Nephron (organoid): ENCODE measurements around the gene SULF2.
"Not testable (repeated sequence)": the region's sequence is repeated elsewhere in the genome, so short reads cannot be mapped to it uniquely, and the experiment has no call there.

Source experiments
- H3K27ac Mint-ChIP-seq, 3 experiments: 2 replicates each; pipeline ENCODE4 v1.8.0; 2020; ENCODE audit warnings: mixed read lengths in 3 of 3, mild to moderate bottlenecking in 2 of 3, moderate library complexity in 1 of 3
- H3K27me3 Mint-ChIP-seq: 2 replicates; pipeline ENCODE4 v1.8.0; 2021; ENCODE audit warnings: low read depth, mild to moderate bottlenecking, moderate library complexity, mixed read lengths
- H3K36me3 Mint-ChIP-seq: 2 replicates; pipeline ENCODE4 v1.8.0; 2020; ENCODE audit warnings: low read depth, mixed read lengths
- H3K4me1 Mint-ChIP-seq: 2 replicates; pipeline ENCODE4 v1.8.0; 2020; ENCODE audit warnings: mixed read lengths
- H3K4me3 Mint-ChIP-seq, 3 experiments: 2 replicates each; pipeline ENCODE4 v1.8.0; 2020; ENCODE audit warnings: mild to moderate bottlenecking in 3 of 3, mixed read lengths in 3 of 3, moderate library complexity in 2 of 3
- H3K9me3 Mint-ChIP-seq: 2 replicates; pipeline ENCODE4 v1.8.0; 2020; ENCODE audit warnings: mixed read lengths
- CTCF ChIP-seq, 3 experiments: fragments of 200-600 bp; sonication (generic); IDR thresholded peaks; one replicate each; pipeline ENCODE4 v1.5.0; 2021; ENCODE audit warnings: antibody characterized with exemption in 3 of 3; ENCODE audit not compliant: unreplicated experiment in 3 of 3

SULF2 gene

DNA sequence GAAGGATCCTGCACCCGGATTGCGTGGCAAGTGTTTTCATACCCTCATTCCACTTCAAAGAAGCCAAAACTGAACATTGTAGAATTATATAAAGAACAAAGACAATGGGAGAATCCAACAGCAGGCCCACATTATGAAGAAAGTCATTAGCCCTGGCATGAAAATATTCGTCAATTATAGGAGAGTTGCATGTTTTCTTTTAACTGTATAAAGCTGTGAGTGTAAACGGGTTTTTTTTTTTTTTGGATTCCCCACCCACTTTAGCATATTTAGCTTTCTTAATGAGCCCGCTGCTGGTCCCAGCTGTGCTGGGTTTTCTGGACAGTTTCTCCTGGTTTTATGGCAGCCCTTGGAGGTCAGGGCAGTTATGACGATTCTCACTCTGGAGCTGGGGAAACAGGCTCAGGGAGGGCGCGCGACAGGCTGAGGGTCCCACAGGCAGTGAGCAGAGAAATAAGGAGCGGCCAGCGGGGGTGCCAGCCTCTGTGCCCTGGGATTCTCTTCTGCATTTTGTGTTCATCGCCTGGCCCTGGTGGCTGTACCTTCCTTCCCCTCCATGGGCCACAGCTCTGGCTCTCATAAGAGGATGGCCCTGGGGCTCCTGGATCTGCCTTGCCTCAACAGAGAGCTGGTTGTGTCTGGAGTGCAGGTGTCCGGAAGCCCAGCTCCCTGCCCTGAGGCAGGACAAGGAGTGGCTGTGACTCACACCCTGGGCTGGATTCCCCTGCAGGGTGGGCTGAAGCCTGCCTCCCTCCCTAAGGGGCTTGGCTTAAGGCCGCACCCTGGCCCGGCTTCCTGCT, 24.1 kb upstream of the SULF2 start:
- peaks cover 18% of the 10 kb centered on the region for H3K27me3 Mint-ChIP-seq
- H3K4me1 Mint-ChIP-seq: peaks cover 11% of the 10 kb centered on the region
- H3K4me3 Mint-ChIP-seq: no peak overlapping the region
- TF ChIP-seq CTCF (IDR thresholded peaks at IDR 0.05; ENCODE audit: unreplicated experiment in 3 of 3): no peak
- peaks cover 13% of the 10 kb centered on the region for H3K9me3 Mint-ChIP-seq
- H3K36me3 Mint-ChIP-seq: no peaks in the 10 kb centered on the region
- H3K27ac Mint-ChIP-seq: no peak overlapping the region

DNA sequence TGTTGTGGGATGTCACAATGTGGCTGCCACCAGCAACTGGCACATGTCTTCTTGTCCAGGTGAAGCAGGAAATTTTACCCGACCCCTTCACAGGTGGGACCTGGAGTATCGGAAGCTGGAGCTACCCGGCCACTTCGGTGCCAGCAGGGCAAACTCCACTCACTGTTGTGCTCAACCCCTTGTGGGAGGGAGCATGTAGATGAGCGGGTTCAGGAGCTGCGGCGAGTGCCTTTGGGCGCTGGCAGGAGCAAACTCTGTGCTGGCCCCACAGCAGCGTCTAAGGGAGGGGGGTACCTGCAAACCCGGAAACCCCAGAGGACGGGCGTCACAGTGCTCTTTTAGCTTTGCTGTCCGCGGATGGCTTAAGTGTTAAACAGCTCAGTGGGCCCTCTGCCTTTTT, 20.7 kb upstream of the SULF2 start:
- peaks cover 6% of the 10 kb centered on the region for H3K4me1 Mint-ChIP-seq
- peaks cover 13% of the 10 kb centered on the region for H3K27me3 Mint-ChIP-seq
- no peaks in the 10 kb centered on the region for H3K9me3 Mint-ChIP-seq
- TF ChIP-seq CTCF (IDR thresholded peaks at IDR 0.05; ENCODE audit: unreplicated experiment in 3 of 3): no peak
- no peak overlapping the region for H3K27ac Mint-ChIP-seq
- H3K4me3 Mint-ChIP-seq: no peak overlapping the region
- H3K36me3 Mint-ChIP-seq: no peaks in the 10 kb centered on the region

DNA sequence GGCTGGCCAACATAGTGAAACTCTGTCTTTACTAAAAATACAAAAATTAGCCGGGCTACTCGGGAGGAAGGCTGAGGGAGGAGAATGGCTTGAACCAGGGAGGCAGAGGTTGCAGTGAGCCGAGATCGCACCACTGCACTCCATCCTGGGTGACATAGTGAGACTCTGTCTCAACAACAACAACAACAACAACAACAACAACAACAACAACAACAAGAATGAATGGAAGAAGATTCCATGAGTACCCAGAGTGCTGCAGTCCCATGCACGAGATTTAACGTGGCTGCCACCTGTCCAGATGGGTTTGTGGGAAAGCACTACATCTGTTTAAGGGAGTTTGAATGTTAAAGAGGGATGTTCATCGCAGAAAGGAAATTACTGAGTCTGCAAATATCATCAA, 19.7 kb upstream of the SULF2 start:
- H3K27me3 Mint-ChIP-seq: peaks cover 13% of the 10 kb centered on the region
- H3K4me1 Mint-ChIP-seq, H3K4me3 Mint-ChIP-seq, H3K36me3 Mint-ChIP-seq, H3K9me3 Mint-ChIP-seq, H3K27ac Mint-ChIP-seq: not testable (repeated sequence)

DNA sequence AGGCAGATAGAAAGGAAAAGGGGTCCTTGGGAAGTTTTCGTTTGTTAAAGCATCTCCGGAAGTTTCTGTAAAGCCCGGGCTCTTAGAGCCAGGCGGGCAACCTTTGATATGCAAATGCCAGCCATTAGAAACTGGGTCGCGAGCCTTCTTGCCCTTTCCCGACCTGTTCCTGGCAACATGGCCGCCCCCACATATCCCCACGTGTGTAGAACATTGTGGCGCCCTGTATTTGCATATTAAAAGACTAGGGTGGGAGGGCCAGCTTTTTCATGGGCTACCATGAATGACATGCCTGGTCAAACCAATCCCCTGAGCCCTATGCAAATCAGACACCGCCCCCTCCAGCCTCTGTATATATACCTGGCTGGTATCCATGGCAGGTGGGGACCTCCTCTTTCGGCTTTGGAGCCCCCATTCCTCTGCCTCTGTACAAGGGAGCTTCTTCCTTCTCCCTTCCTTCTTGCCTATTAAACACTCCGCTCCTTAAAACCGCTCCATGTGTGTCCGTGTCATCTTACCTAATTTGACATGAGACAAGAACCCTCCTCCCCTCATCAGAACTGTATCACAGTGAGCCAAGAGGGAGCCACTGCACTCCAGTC, 19.0 kb upstream of the SULF2 start:
- H3K9me3 Mint-ChIP-seq, H3K4me1 Mint-ChIP-seq, H3K27ac Mint-ChIP-seq, H3K36me3 Mint-ChIP-seq, H3K4me3 Mint-ChIP-seq: not testable (repeated sequence)
- peaks cover 13% of the 10 kb centered on the region for H3K27me3 Mint-ChIP-seq

DNA sequence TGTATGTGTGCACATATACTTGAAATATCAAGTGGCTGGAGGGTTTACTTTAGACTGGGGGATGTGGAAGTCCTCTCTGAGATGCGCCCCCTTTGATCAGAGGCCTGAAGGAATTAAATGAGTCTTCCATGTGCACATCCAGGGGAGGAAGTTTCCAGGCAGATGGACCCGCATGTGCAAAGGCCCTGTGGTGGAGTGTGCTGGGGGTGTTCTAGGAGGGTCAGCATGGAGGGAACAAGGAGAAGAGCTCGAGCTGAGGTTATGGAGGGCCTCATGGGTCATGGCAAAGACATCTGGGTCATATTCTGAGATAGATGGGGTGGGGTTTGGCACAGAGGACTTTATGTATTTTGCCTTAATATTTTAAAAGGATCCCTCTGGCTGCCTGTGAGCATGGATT, 17.7 kb upstream of the SULF2 start:
- no peaks in the 10 kb centered on the region for H3K9me3 Mint-ChIP-seq
- H3K27ac Mint-ChIP-seq: no peak overlapping the region
- H3K4me3 Mint-ChIP-seq: no peak overlapping the region
- H3K4me1 Mint-ChIP-seq: peaks cover 11% of the 10 kb centered on the region
- peaks cover 17% of the 10 kb centered on the region for H3K27me3 Mint-ChIP-seq
- no peaks in the 10 kb centered on the region for H3K36me3 Mint-ChIP-seq
- no peak for TF ChIP-seq CTCF (IDR thresholded peaks at IDR 0.05; ENCODE audit: unreplicated experiment in 3 of 3)

DNA sequence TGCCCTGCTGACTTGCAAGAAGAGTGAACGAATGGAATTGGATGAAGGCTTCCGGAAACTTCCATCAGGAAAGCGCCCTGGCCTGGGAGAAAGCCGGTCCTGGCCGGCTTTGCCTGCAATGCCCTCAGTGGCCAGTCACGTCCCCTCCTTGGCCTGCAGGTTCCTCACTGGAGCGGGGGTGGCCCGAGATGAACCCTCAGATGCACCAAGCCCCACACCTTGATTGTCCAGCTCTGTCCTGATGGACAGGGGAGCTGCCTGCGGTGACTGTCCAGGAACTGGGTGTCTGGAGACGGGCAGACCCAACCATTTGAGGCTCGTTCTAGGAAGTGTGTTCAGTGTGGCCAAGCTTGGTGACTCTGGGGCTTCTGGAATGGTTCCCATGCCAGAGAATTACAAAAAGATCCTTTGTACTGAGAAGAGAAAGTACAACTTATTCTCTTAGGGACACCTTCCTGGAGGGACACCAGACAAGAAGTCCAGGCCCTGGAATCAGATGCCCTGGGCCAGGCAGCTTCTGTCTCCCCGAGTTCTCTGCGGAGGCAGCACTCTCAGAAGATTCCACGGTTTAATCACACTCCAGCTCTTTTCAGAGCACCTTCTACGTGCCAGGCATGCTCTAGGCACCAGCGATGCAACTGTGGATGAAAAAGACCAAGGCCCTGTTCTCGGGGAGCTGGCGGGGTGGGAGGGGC, 17.1 kb upstream of the SULF2 start:
- Mint-ChIP-seq H3K9me3 (no peaks in the 10 kb centered on the region), H3K27ac (no peak overlapping the region), H3K36me3 (no peaks in the 10 kb centered on the region), H3K27me3 (peaks cover 16% of the 10 kb centered on the region), H3K4me1 (peaks cover 11% of the 10 kb centered on the region), H3K4me3 (no peak overlapping the region)
- TF ChIP-seq CTCF (IDR thresholded peaks at IDR 0.05; ENCODE audit: unreplicated experiment in 3 of 3): no peak
